A673 (cell line): ENCODE data around the gene CELF1. TPM values are rescaled to one million over a fixed set of nuclear protein-coding genes. Genes with fewer than 3 reads are reported as not detected.

Experiments used
- BruUV-seq: library from RNA; stranded (reverse); fragments of 400-500 nt; replicated peaks from 2 replicates; lab custom pipeline; 2021; lab: Mats Ljungman, UMichigan
- CTCF ChIA-PET: fragments of 300-600 bp; sonication (Branson Sonifier 250); formaldehyde crosslinking; loops from one replicate; lab custom pipeline; 2022; ENCODE audit warnings: antibody characterized with exemption; lab: Charles Lee
- POLR2A ChIA-PET: fragments of 300-600 bp; sonication (Branson Sonifier 250); formaldehyde crosslinking; loops from one replicate; lab custom pipeline; 2022; ENCODE audit warnings: antibody characterized with exemption; ENCODE audit not compliant: low non-redundant PET; lab: Charles Lee
- DNase-seq: peaks from one replicate; pipeline ENCODE4 v3.0.0-alpha.2; 2015; ENCODE audit warnings: low spot score
- H3K27ac ChIP-seq: fragments of 200-600 bp; sonication (generic); 2 replicates; pipeline ENCODE4 v1.5.1; 2016; ENCODE audit warnings: mixed run types, low read depth, mild to moderate bottlenecking, mixed read lengths, antibody characterized with exemption, low read length; ENCODE audit not compliant: poor library complexity, severe bottlenecking
- H3K27me3 ChIP-seq: fragments of 200-600 bp; sonication (generic); replicated peaks from 2 replicates; pipeline ENCODE4 v1.6.1; 2017; ENCODE audit warnings: mixed run types, low read depth, mild to moderate bottlenecking, mixed read lengths, antibody characterized with exemption, low read length; ENCODE audit not compliant: insufficient read depth, poor library complexity
- H3K36me3 ChIP-seq: fragments of 200-600 bp; sonication (generic); 2 replicates; pipeline ENCODE4 v1.6.1; 2016; ENCODE audit warnings: mixed run types, mild to moderate bottlenecking, mixed read lengths, antibody characterized with exemption, low read length; ENCODE audit not compliant: insufficient read depth, poor library complexity, severe bottlenecking
- H3K4me1 ChIP-seq: fragments of 200-600 bp; sonication (generic); 2 replicates; pipeline ENCODE4 v1.6.1; 2017; ENCODE audit warnings: mixed run types, mild to moderate bottlenecking, mixed read lengths, antibody characterized with exemption, low read length; ENCODE audit not compliant: insufficient read depth, poor library complexity, severe bottlenecking
- H3K4me3 ChIP-seq: fragments of 200-600 bp; sonication (generic); 2 replicates; pipeline ENCODE4 v1.5.1; 2016; ENCODE audit warnings: low read depth, mixed run types, mild to moderate bottlenecking, mixed read lengths, low read length; ENCODE audit not compliant: poor library complexity, severe bottlenecking
- H3K9me3 ChIP-seq: fragments of 200-600 bp; sonication (generic); 2 replicates; pipeline ENCODE4 v1.6.1; 2016; ENCODE audit warnings: mixed run types, low read depth, mild to moderate bottlenecking, mixed read lengths, antibody characterized with exemption, low read length; ENCODE audit not compliant: poor library complexity, severe bottlenecking
- CTCF ChIP-seq: fragments of 300-800, 200-600 bp; sonication (generic); conservative IDR thresholded peaks from 2 replicates; pipeline ENCODE4 v1.5.1; 2017; ENCODE audit warnings: low read depth, mild to moderate bottlenecking, antibody characterized with exemption, low read length, moderate library complexity, mixed read lengths
- EZH2 ChIP-seq: fragments of 200-600 bp; sonication (generic); IDR thresholded peaks from 2 replicates; pipeline ENCODE4 v1.6.1; 2017; ENCODE audit warnings: borderline replicate concordance, low read depth, mild to moderate bottlenecking, mixed read lengths, antibody characterized with exemption, low read length; ENCODE audit not compliant: poor library complexity, severe bottlenecking
- intact Hi-C: fragments of 100-400 bp; cut with micrococcal nuclease; formaldehyde crosslinking; loops from one replicate; pipeline ENCODE4 v1.10.0; 2022; ENCODE audit not compliant: unreplicated experiment
- total RNA-seq: library from RNA; stranded (reverse); gene quantifications from 2 replicates; pipeline ENCODE4 v1.2.3, GENCODE V29; 2021

Gene CELF1
- total RNA-seq, 1 experiment from 2014 or later, result 257 TPM

- DNase-seq, result no peak
- CTCF ChIA-PET, result no interaction called here
- POLR2A ChIA-PET, result no interaction called here
- H3K36me3 ChIP-seq, result no peaks in the 10 kb centered on the region
- intact Hi-C loops, result no loop called here
- no peaks in the 10 kb centered on the region for H3K9me3 ChIP-seq
- peak overlapping the region; percentile 1 for H3K27ac ChIP-seq
- no peaks in the 10 kb centered on the region for H3K27me3 ChIP-seq
- H3K4me1 ChIP-seq, result peaks cover 28% of the 10 kb centered on the region
- no TSS peak for BruUV-seq
- TF ChIP-seq EZH2, result no peak
- TF ChIP-seq CTCF, result no peak
- no peak overlapping the region for H3K4me3 ChIP-seq
These were observed 44.5 kb downstream of the CELF1 start for GRCh38 chr11:47508240-47508957.

DNA sequence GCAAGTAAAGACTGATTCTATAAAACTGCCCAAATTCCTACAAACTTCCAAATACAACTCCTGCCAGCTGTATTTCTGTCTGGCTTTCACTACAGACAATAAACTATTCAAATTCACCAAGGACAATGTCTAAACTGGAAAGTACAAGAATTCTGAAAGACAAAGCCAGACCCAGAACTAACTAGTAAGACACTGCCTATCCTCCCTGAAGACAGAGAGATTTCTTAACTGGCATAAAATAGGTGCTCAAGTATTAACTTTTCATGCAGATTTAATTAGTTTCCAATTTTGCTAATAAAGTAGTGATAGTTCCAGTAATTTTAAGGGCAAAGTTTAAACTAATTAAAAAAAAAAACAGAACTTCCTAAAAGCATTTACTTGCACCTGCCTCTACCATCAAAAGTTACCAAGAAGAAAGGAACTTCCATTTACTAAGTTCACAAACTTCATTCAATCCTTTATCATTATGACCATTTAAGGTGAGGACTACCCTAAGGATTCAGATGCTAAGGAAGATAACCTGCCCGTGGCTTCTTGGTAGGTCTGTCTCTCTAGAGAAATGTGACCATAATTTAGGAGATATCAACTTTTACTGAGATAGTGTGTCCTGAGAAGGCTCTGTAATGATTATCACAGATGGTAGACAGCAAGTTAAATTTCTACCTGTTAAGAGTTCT lies 45.2 kb downstream of the CELF1 start:
- no peaks in the 10 kb centered on the region for H3K27me3 ChIP-seq
- no peaks in the 10 kb centered on the region for H3K9me3 ChIP-seq
- H3K36me3 ChIP-seq, result no peaks in the 10 kb centered on the region
- peak overlapping the region; percentile 1 for H3K27ac ChIP-seq
- DNase-seq, result no peak
- ChIA-PET POLR2A (no interaction called here), CTCF (no interaction called here)
- intact Hi-C loops, result no loop called here
- TF ChIP-seq EZH2 (no peak), CTCF (no peak)
- BruUV-seq, result no TSS peak
- H3K4me1 ChIP-seq, result peaks cover 22% of the 10 kb centered on the region
- H3K4me3 ChIP-seq, result no peak overlapping the region

GRCh38 chr11:47506795-47507562 lies 46.0 kb downstream of the CELF1 start:
- H3K36me3 ChIP-seq, result peaks cover 4% of the 10 kb centered on the region
- H3K4me3 ChIP-seq, result no peak overlapping the region
- intact Hi-C loops, result no loop called here
- H3K27ac ChIP-seq, result peak overlapping the region; percentile 7
- no peaks in the 10 kb centered on the region for H3K27me3 ChIP-seq
- H3K9me3 ChIP-seq, result no peaks in the 10 kb centered on the region
- TF ChIP-seq CTCF, result no peak
- no peak for TF ChIP-seq EZH2
- DNase-seq, result no peak
- CTCF ChIA-PET, result no interaction called here
- BruUV-seq, result TSS peak; percentile 1
- peaks cover 21% of the 10 kb centered on the region for H3K4me1 ChIP-seq
- POLR2A ChIA-PET, result interaction anchor here (0.6 kb wide), 1 partner anchor 70 kb away, joined by 3 read pairs; no protein-coding TSS in a partner anchor
